HG02973 (cell line): ENCODE data around the gene LORICRIN.

ENCODE experiments used
- ATAC-seq: cut with Tn5 transposase; IDR thresholded peaks from one replicate; pipeline ENCODE4 v1.9.1; 2021; ENCODE audit warnings: moderate library complexity; ENCODE audit not compliant: unreplicated experiment

LORICRIN gene

GRCh38 chr1:153248176-153248879, 11.2 kb upstream of the LORICRIN start:
- no peak for ATAC-seq

- no peak for ATAC-seq
Observed at GRCh38 chr1:153250166-153250565, 9.3 kb upstream of the LORICRIN start.

GRCh38 chr1:153251087-153251486, 8.4 kb upstream of the LORICRIN start:
- ATAC-seq: no peak

- no peak for ATAC-seq
Observed at GRCh38 chr1:153251562-153251961, 7.9 kb upstream of the LORICRIN start.

GRCh38 chr1:153251988-153252387, 7.5 kb upstream of the LORICRIN start:
- no peak for ATAC-seq

GRCh38 chr1:153253076-153253475, 6.4 kb upstream of the LORICRIN start:
- no peak for ATAC-seq

- no peak for ATAC-seq
Observed at GRCh38 chr1:153253693-153254092, 5.8 kb upstream of the LORICRIN start.

GRCh38 chr1:153260585-153261280, 1.2 kb downstream of the LORICRIN start:
- no peak for ATAC-seq

GRCh38 chr1:153261281-153262069, 2.0 kb downstream of the LORICRIN start:
- no peak for ATAC-seq

- no peak for ATAC-seq
Observed at GRCh38 chr1:153262070-153262366, 2.5 kb downstream of the LORICRIN start.

GRCh38 chr1:153262462-153263157, 3.1 kb downstream of the LORICRIN start:
- ATAC-seq: no peak

- ATAC-seq: no peak
Observed at GRCh38 chr1:153265457-153265856, 6.0 kb downstream of the LORICRIN start.

- ATAC-seq: no peak
Observed at GRCh38 chr1:153271711-153272110, 12.2 kb downstream of the LORICRIN start.

GRCh38 chr1:153272186-153272585, 12.7 kb downstream of the LORICRIN start:
- ATAC-seq: no peak

GRCh38 chr1:153277852-153278251, 18.4 kb downstream of the LORICRIN start:
- peak; percentile 71 for ATAC-seq

- no peak for ATAC-seq
Observed at GRCh38 chr1:153288634-153289275, 29.3 kb downstream of the LORICRIN start.

GRCh38 chr1:153291514-153291913, 32.0 kb downstream of the LORICRIN start:
- ATAC-seq: no peak

GRCh38 chr1:153292185-153292584, 32.7 kb downstream of the LORICRIN start:
- ATAC-seq: no peak

GRCh38 chr1:153292740-153293479, 33.4 kb downstream of the LORICRIN start:
- ATAC-seq: no peak

GRCh38 chr1:153293480-153293775, 33.9 kb downstream of the LORICRIN start:
- ATAC-seq: no peak
